ENCODE measurements around the gene TRMT10A. TPM values are rescaled to one million over a fixed set of nuclear protein-coding genes. Genes with fewer than 3 reads are reported as not detected.

The TRMT10A gene, protein sequence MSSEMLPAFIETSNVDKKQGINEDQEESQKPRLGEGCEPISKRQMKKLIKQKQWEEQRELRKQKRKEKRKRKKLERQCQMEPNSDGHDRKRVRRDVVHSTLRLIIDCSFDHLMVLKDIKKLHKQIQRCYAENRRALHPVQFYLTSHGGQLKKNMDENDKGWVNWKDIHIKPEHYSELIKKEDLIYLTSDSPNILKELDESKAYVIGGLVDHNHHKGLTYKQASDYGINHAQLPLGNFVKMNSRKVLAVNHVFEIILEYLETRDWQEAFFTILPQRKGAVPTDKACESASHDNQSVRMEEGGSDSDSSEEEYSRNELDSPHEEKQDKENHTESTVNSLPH
- 8.8 and 8.9 TPM in 2 replicates for total RNA-seq (2014; rRNA removed; shearing (Covaris generic))

DNA sequence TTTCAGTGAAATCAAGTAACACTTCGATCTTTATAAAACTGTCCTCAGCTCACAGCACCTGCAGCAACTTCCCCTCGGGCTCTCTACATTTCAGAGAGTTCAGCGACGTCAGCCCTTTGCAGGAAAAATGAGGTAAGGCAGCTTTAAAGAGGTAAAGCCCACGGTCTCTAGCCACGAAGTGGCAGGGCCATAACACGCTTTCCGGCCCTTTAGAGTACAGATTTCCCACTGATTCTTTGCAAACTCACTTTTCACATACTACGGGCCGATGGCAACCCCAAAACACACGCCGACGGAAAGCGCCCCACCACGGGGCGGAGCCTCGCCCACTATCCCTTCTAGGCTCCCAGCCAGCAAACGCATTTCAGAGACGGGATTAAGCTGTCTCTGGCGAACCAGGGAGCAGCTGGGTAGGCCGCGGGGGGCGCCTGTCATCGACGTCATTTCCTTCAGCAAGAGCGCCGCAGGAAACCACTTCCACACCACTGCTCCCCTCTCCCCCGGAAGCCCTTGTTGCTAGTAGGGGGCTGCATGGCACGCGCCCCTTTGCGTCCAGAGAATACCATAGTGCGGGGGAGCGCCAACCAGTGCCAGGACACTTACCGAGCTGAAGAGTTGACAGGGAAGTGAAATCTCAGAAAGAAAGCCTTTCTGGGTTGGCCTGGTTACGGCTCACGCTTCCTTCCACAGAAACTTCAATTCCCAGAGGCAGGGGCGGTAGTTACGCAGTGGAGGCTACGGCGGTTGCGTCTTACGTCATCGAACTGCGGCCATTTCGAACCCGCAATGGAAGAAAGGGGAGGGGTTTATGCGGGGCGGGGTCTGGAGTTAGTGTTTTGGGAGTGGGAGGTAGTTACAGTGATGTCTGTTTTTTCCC lies at the start of gene TRMT10A:
TSS of gene TRMT10A (minus strand) at position 730 of the 877 bp plus-strand sequence. CDS start 4,701 bp downstream, outside the sequence.
- H3K4me1 ChIP-seq: peaks cover 11% of the 10 kb centered on the region
- peak; percentile 96 to 97 for DNase-seq
- no peaks in the 10 kb centered on the region for H3K27me3 ChIP-seq
- peak within 1 kb of the TSS; percentile 92 for H3K27ac ChIP-seq
- no peaks in the 10 kb centered on the region for H3K36me3 ChIP-seq
- H3K4me3 ChIP-seq: peak within 1 kb of the TSS; percentile 73
- H3K9me3 ChIP-seq (replicated peaks): no peaks in the 10 kb centered on the region

DNA sequence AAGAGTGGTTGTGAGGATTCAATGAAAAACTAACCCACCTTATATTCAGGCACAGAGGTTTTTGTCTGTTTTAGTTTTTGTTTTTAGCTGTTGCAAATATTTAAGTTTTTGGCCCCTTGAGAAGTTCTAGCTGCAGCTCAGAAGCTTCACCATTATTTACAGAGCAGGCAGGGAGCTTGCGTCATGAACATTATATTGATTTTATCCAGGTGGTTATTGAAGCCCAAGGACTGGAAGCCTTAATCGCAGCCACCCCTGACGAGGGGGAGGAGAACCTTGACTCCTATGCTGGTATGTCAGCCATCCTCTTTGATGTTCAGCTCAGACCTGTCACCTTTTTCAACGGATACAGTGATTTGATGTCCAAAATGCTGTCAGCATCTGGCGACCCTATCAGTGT lies 48.9 kb upstream of the TRMT10A start:
- Histone ChIP-seq H3K4me1 (no peaks in the 10 kb centered on the region), H3K9me3 (replicated peaks) (no peaks in the 10 kb centered on the region), H3K4me3 (no peak overlapping the region), H3K36me3 (no peaks in the 10 kb centered on the region), H3K27ac (no peak overlapping the region), H3K27me3 (no peaks in the 10 kb centered on the region)
- no peak for DNase-seq

DNA sequence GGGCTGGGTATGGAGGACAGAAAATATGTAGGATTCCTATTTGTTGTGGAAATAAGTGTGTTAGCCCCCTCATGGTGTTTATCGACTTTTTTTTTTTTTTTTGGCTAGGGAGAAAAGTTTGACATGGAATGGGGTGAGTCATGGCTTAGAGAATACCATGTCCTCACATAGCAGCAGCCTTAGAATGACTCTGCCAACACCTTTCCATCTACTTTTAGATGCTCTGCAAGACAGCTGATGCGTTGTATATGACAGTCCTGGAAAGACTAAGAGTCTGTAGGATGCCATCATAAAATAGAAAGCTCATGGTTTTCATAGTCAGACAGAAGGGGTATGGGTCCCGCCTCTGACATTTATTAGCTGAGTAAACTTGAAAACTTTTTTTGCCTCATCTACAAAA lies 48.4 kb upstream of the TRMT10A start:
- no peak overlapping the region for H3K27ac ChIP-seq
- H3K4me3 ChIP-seq: no peak overlapping the region
- no peaks in the 10 kb centered on the region for H3K9me3 ChIP-seq (replicated peaks)
- H3K36me3 ChIP-seq: no peaks in the 10 kb centered on the region
- no peak for DNase-seq
- no peaks in the 10 kb centered on the region for H3K27me3 ChIP-seq
- H3K4me1 ChIP-seq: no peaks in the 10 kb centered on the region

DNA sequence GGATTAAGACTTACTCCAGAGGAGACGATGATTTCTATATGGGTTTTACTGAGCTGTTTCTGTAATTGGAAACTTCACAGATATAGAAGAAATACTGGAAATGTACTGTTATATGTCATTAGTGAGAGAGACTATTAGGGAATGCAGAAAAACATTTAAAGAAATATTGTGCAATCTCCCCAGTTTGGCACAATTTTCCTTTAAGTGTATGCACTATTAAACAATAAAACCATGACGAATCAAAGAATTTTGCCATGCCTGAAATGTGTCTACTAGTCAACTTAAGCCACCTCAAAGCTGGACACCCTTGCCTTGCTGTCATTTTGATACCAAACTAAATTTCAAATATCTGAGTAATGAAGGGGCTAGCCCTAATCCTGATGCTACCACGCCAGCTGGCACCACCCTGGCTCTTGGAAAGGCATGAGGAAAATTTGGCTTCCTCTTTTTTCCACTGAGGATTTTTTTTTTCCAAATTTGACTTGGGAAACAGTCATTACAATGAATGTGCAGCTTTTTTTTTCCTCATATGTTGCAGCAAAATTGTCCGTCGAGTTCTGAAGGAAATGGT lies 46.9 kb upstream of the TRMT10A start:
- no peak overlapping the region for H3K27ac ChIP-seq
- H3K9me3 ChIP-seq (replicated peaks): no peaks in the 10 kb centered on the region
- H3K4me3 ChIP-seq: no peak overlapping the region
- H3K4me1 ChIP-seq: no peaks in the 10 kb centered on the region
- no peaks in the 10 kb centered on the region for H3K27me3 ChIP-seq
- DNase-seq: no peak
- no peaks in the 10 kb centered on the region for H3K36me3 ChIP-seq

DNA sequence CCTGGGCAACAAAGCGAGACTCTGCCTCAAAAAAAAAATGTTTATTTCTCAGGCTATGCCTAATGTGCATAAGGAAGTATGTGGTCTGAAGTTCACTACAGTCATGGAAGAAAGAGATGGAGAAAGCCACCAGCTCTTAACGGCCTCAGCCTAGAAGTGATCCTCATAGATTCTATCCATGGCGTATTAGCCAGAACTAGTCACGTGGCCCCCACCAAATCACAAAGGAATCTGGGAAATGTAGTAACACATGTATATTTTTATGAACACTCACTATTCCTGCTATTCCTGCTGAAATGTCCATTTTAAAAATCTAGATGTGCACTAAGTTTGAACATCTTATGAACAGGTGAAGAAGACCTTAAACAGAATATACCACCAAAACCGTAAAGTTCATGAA lies 44.6 kb upstream of the TRMT10A start:
- H3K27me3 ChIP-seq: no peaks in the 10 kb centered on the region
- H3K4me1 ChIP-seq: no peaks in the 10 kb centered on the region
- DNase-seq: no peak
- H3K4me3 ChIP-seq: no peak overlapping the region
- no peaks in the 10 kb centered on the region for H3K9me3 ChIP-seq (replicated peaks)
- H3K27ac ChIP-seq: no peak overlapping the region
- no peaks in the 10 kb centered on the region for H3K36me3 ChIP-seq

DNA sequence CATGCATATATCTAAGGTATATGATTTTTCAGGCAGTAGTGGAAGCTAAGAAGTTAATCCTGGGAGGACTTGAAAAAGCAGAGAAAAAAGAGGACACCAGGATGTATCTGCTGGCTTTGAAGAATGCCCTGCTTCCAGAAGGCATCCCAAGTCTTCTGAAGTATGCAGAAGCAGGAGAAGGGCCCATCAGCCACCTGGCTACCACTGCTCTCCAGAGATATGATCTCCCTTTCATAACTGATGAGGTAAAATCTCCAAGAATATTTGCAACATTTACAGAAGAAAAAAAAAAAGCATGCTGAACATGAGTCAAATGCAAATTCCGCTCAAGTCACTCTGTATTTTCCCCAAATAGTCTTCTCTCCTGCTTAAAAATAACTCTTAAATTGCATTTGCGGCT lies 42.9 kb upstream of the TRMT10A start:
- no peaks in the 10 kb centered on the region for H3K9me3 ChIP-seq (replicated peaks)
- no peak overlapping the region for H3K4me3 ChIP-seq
- no peaks in the 10 kb centered on the region for H3K36me3 ChIP-seq
- no peaks in the 10 kb centered on the region for H3K4me1 ChIP-seq
- no peak for DNase-seq
- no peak overlapping the region for H3K27ac ChIP-seq
- H3K27me3 ChIP-seq: no peaks in the 10 kb centered on the region

DNA sequence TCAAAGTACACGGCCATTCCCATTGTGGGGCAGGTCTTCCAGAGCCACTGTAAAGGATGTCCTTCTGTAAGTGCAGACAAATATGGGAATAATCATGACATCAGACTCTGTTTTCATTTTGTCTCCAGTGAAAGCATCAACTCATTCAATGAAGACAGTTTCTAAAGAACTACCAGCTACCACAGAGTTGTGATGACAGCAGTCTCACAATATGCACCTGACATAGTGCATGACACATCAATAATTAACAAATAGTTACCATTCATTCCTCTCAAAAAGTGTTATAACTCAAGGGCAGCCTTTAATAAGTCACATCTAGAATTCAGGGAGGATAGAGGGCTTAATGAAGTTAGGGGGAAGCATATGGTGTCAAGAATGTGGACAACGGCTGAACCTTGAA lies 31.0 kb upstream of the TRMT10A start:
- no peak overlapping the region for H3K27ac ChIP-seq
- H3K4me1 ChIP-seq: no peaks in the 10 kb centered on the region
- no peak for DNase-seq
- H3K36me3 ChIP-seq: no peaks in the 10 kb centered on the region
- H3K27me3 ChIP-seq: no peaks in the 10 kb centered on the region
- no peaks in the 10 kb centered on the region for H3K9me3 ChIP-seq (replicated peaks)
- H3K4me3 ChIP-seq: no peak overlapping the region

DNA sequence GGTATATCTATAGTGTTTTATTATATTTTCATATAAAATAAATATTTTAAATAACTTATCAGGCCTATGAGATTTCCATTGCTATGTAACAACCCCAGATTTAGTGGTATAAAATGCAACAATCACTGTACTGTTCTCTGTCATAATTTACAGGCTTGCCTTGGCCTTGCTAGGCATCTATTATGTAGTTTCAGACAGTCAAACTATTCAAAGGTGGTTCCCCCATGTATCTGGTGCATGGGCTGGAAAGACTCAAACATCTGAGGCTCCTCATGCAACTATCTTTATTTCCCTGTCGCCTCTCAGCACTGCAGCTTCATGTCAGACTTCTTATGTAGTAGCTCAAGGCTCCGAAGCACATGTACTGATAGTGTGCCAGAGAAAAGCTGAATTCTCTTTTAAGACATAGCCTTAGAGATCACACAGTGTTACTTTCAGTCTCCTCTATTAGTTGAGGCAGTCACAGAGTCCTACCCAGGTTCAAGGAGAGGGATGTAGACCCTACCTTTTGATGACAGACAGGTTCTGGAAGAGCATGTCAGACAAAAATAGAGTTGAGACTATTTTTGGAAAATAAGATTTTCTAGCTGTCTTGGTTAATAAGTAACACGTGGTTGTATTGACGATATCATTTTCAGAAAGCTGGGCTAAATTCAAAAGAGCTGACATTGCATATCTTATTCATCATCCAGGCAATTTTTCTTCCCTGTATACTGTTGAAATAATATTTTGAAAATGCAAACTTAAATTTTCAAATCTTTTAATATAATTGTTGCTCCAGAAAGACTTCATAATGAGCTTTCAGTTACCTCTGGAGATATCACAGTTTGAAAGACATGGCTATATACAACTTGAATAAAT lies 30.2 kb upstream of the TRMT10A start:
- Histone ChIP-seq H3K9me3 (replicated peaks) (no peaks in the 10 kb centered on the region), H3K27ac (no peak overlapping the region), H3K36me3 (no peaks in the 10 kb centered on the region), H3K4me1 (no peaks in the 10 kb centered on the region), H3K27me3 (no peaks in the 10 kb centered on the region), H3K4me3 (no peak overlapping the region)
- DNase-seq: no peak

DNA sequence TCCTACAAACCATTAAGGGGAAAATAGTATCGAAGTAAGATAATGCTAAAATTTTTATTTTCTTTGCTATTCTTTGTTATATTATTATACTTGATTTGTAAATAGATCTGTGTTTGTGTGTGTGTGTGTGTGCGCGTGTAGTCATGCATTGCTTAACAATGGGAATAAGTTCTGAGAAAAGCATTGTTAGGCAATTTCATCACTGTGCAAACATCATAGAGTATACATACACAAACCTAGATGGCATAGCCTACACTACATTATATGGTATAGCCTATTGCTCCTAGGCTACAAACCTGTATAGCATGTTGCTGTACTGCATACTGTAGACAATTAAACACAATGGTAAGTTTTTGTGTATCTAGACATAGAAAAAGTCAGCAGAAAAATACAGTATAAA lies 27.9 kb upstream of the TRMT10A start:
- Histone ChIP-seq H3K4me3 (no peak overlapping the region), H3K9me3 (replicated peaks) (no peaks in the 10 kb centered on the region)
- no peak for DNase-seq

DNA sequence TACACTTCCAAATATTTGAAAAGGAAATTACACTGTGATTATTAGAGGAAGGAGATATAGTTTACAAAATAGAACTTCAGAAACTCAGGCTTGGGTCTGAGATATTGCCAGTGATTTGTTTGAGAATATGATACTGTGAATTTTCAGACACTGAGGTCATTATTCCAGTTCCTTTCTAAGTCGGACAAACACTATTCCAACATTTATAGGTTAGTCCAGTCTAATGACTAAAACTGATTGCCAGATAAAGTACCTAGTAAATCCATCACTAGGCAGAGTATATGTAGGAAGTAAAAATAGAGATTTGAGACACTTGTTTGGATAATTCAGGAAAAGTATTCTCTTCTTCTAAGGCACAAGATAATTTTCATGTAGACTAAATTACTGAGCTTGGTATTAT lies 24.0 kb upstream of the TRMT10A start:
- Histone ChIP-seq H3K4me3 (no peak overlapping the region), H3K27me3 (no peaks in the 10 kb centered on the region), H3K4me1 (no peaks in the 10 kb centered on the region), H3K27ac (no peak overlapping the region), H3K36me3 (no peaks in the 10 kb centered on the region), H3K9me3 (replicated peaks) (no peaks in the 10 kb centered on the region)
- DNase-seq: no peak

More for the DNA sequence above, 27.9 kb upstream of the TRMT10A start:
- H3K36me3 ChIP-seq: no peaks in the 10 kb centered on the region
- no peaks in the 10 kb centered on the region for H3K27me3 ChIP-seq
- no peak overlapping the region for H3K27ac ChIP-seq
- H3K4me1 ChIP-seq: no peaks in the 10 kb centered on the region

DNA sequence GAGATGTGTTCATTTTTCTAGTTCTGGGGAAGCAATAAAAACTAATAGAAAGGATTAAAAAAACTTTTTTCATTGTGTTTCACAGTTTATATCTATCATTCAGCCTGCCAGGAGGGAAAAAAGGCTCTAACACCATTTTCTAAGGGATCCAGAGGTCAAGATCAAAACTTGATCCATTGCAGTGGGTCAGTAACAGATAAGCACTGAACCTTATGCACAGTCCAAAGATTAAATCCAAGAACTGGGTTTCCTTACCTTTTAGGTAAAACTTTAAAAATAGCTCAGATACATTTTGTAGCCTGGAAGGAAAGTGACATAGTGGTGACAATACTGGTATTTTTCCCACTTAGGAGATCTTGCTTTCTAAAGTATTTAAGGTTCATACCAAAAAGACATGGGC lies 23.5 kb upstream of the TRMT10A start:
- no peaks in the 10 kb centered on the region for H3K4me1 ChIP-seq
- no peak for DNase-seq
- no peaks in the 10 kb centered on the region for H3K36me3 ChIP-seq
- H3K27me3 ChIP-seq: no peaks in the 10 kb centered on the region
- H3K27ac ChIP-seq: no peak overlapping the region
- H3K9me3 ChIP-seq (replicated peaks): no peaks in the 10 kb centered on the region
- H3K4me3 ChIP-seq: no peak overlapping the region

DNA sequence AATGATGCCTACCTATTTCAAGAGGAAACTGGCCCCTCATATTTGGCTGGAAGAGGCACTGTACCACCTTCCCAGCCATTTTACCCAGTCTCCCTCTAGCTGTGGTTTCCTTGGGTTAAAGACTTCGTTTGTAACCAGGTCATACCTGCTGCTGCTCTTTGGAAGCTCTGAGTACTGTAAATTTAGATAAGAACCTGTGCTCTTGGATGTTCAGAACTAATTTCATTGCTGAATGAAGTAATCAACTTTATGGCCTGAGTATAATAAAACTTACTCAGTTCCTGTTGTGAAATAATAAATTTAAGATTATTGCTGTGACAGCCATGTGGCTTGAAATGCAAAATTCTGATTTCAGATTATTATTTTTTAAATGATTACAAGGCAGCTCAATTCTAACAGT lies 23.0 kb upstream of the TRMT10A start:
- no peaks in the 10 kb centered on the region for H3K9me3 ChIP-seq (replicated peaks)
- no peaks in the 10 kb centered on the region for H3K27me3 ChIP-seq
- no peaks in the 10 kb centered on the region for H3K36me3 ChIP-seq
- no peaks in the 10 kb centered on the region for H3K4me1 ChIP-seq
- no peak overlapping the region for H3K27ac ChIP-seq
- no peak for DNase-seq
- no peak overlapping the region for H3K4me3 ChIP-seq

DNA sequence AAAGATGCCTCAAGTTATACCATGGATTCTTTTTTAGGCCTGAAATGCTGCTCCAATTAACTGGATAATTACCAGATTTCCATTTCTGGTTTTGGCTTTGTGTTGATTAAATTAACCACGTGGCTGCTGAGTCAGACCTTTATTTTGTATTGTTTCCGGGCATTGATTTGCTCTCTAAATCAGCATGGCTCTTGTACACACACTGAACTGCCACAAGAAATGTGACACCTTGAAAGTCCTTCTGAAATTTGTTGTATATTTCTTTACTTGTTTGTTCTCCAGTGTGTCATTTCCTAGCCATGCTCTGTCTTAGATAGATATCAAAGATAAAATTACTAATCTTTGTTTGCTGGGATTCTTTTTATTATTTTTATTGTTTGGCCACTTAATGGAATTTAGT lies 22.5 kb upstream of the TRMT10A start:
- H3K27ac ChIP-seq: no peak overlapping the region
- no peaks in the 10 kb centered on the region for H3K4me1 ChIP-seq
- no peak overlapping the region for H3K4me3 ChIP-seq
- no peaks in the 10 kb centered on the region for H3K27me3 ChIP-seq
- no peaks in the 10 kb centered on the region for H3K36me3 ChIP-seq
- no peak for DNase-seq
- H3K9me3 ChIP-seq (replicated peaks): no peaks in the 10 kb centered on the region

DNA sequence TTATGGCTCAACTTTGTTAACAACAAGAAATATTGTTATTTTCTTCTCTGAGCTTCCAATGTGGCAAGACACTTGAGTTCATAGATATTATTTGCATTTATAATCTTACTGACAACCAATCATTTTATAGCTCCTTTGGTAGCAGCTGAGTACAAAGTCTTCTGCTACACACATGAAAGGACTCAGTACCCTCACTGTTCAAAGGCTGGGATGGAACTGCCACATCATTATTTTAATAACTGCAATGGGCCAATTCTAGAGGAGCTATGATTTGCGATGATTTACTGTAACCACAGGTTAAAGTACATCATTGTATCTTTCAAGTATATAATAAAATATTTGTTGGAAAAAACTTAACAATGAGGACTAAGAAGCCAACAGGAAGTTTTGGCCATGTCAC lies 21.7 kb upstream of the TRMT10A start:
- no peaks in the 10 kb centered on the region for H3K4me1 ChIP-seq
- no peaks in the 10 kb centered on the region for H3K36me3 ChIP-seq
- DNase-seq: no peak
- no peaks in the 10 kb centered on the region for H3K9me3 ChIP-seq (replicated peaks)
- H3K27me3 ChIP-seq: no peaks in the 10 kb centered on the region
- H3K4me3 ChIP-seq: no peak overlapping the region
- H3K27ac ChIP-seq: no peak overlapping the region

Data from SJCRH30 (cell line).